Lung (tissue), 12 donors: Measurements from ENCODE around the gene PANK1. TPM values are rescaled to one million over a fixed set of nuclear protein-coding genes. Genes with fewer than 3 reads are reported as not detected.

Experiments used
- ATAC-seq: fragments of 200-7000 bp; cut with Tn5 transposase; one replicate; pipeline ENCODE4 v1.9.1; 2020; ENCODE audit warnings: moderate number of reproducible peaks; ENCODE audit not compliant: insufficient read depth, low FRiP score
- DNase-seq, 3 donors: peaks; one replicate each; pipeline ENCODE4 v3.0.0-alpha.2; 2013 to 2017
- H3K27ac ChIP-seq, 2 donors: one replicate each; pipeline ENCODE4 v1.5.1; 2013; ENCODE audit warnings: mild to moderate bottlenecking in 2 of 2, moderate library complexity in 2 of 2, control low read depth in 1 of 2, inconsistent platforms in 1 of 2, low read depth in 1 of 2, low read length in 1 of 2
- H3K27me3 ChIP-seq, 3 donors: one replicate each; pipeline ENCODE4 v1.5.1; 2013; ENCODE audit warnings: low read length in 2 of 3; ENCODE audit not compliant: control insufficient read depth in 3 of 3, insufficient read depth in 3 of 3
- H3K36me3 ChIP-seq, 4 donors: one replicate each; pipeline ENCODE4 v1.5.1; 2013; ENCODE audit warnings: low read length in 4 of 4, mild to moderate bottlenecking in 1 of 4, moderate library complexity in 1 of 4; ENCODE audit not compliant: control insufficient read depth in 4 of 4, insufficient read depth in 4 of 4
- H3K4me1 ChIP-seq, 5 donors: one replicate each; pipeline ENCODE4 v1.5.1; 2013; ENCODE audit warnings: low read length in 5 of 5, mild to moderate bottlenecking in 2 of 5, moderate library complexity in 1 of 5; ENCODE audit not compliant: control insufficient read depth in 5 of 5, insufficient read depth in 5 of 5
- H3K4me3 ChIP-seq: one replicate; pipeline ENCODE4 v1.5.1; 2013; ENCODE audit warnings: mild to moderate bottlenecking, control low read depth, moderate library complexity
- H3K9ac ChIP-seq, 2 donors: one replicate each; pipeline ENCODE4 v1.5.1; 2013; ENCODE audit warnings: low read length in 2 of 2, control low read depth in 1 of 2; ENCODE audit not compliant: insufficient read depth in 1 of 2
- H3K9me3 ChIP-seq, 4 donors: one replicate each; pipeline ENCODE4 v1.5.1; 2013; ENCODE audit warnings: low read length in 3 of 4, mild to moderate bottlenecking in 1 of 4, moderate library complexity in 1 of 4; ENCODE audit not compliant: control insufficient read depth in 4 of 4, insufficient read depth in 3 of 4
- whole genome bisulfite sequencing, 2 donors: extraction: QIAGEN DNeasy Blood & Tissue Kit; methylation state at CpG; one replicate each; pipeline ENCODE4 v1.1.7; 2013; 5-methylcytosine and 5-hydroxymethylcytosine counted together
- polyA plus RNA-seq, 2 donors: library from polyadenylated mRNA; stranded (reverse); fragments of 200-250 nt; gene quantifications; one replicate each; pipeline ENCODE4 v1.2.1, GENCODE V29; 2013
- total RNA-seq, 2 donors: library from RNA; depleted of rRNA in 1 of 2; stranded (reverse); fragments of >200 nt in 1 of 2; gene quantifications; one replicate each; pipeline ENCODE4 v1.2.1, GENCODE V29; 2014 to 2021
- TF ChIP-seq, protein P1 (sequence below): IDR thresholded peaks from 2 replicates; pipeline ENCODE4 v1.5.1; 2012; ENCODE audit warnings: mild to moderate bottlenecking; ENCODE audit errors: control extremely low read depth, extremely low read depth
- donor health status: control.
- donor health status: control.
- donor health status: Bipolar disorder and iron deficiency.
- donor health status: healthy.
- donor health status: DM: yes; HTN: yes; CAD: no.

PANK1 gene
- total and polyA plus RNA-seq, 4 donors, result 1.6 to 18.3 (median 4.4) TPM

GRCh38 chr10:89663144-89663543, 18.1 kb upstream of the PANK1 start:
- no peaks in the 10 kb centered on the region for H3K36me3 ChIP-seq
- H3K4me1 ChIP-seq, result peaks cover 0 to 6% (median 0%) of the 10 kb centered on the region in 5 donors
- WGBS, 2 donors, result 59 to 64% methylated on average over 3 of the region's 3 CpGs
- TF ChIP-seq, protein P1, sequence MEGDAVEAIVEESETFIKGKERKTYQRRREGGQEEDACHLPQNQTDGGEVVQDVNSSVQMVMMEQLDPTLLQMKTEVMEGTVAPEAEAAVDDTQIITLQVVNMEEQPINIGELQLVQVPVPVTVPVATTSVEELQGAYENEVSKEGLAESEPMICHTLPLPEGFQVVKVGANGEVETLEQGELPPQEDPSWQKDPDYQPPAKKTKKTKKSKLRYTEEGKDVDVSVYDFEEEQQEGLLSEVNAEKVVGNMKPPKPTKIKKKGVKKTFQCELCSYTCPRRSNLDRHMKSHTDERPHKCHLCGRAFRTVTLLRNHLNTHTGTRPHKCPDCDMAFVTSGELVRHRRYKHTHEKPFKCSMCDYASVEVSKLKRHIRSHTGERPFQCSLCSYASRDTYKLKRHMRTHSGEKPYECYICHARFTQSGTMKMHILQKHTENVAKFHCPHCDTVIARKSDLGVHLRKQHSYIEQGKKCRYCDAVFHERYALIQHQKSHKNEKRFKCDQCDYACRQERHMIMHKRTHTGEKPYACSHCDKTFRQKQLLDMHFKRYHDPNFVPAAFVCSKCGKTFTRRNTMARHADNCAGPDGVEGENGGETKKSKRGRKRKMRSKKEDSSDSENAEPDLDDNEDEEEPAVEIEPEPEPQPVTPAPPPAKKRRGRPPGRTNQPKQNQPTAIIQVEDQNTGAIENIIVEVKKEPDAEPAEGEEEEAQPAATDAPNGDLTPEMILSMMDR, result no peak
- H3K27ac ChIP-seq, result no peak overlapping the region
- no peaks in the 10 kb centered on the region for H3K9me3 ChIP-seq
- DNase-seq, result no peak
- no peak for ATAC-seq
- no peak overlapping the region for H3K4me3 ChIP-seq
- H3K9ac ChIP-seq, result no peak overlapping the region
- H3K27me3 ChIP-seq, result no peaks in the 10 kb centered on the region

DNA sequence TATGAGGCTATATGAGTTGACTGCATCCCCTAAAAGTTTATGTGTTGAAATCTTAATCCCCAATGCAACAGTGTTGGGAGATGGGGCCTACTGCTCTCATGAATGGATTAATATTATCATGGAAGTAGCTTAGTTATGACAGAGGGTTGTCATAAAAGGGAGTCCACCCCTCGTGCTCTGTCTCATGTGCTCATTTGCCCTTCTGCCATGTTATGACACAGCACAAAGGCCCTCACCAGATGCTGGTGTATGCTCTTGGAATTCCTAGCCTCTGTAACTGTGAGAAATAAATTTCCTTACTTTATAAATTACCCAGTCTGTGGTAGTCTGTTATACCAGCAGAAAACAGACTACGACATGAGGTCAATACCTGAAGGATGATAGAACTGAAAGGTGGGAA, 17.6 kb upstream of the PANK1 start:
- Histone ChIP-seq H3K27ac (no peak overlapping the region), H3K36me3 (no peaks in the 10 kb centered on the region), H3K4me1 (peaks cover 0 to 6% (median 0%) of the 10 kb centered on the region in 5 donors), H3K9me3 (no peaks in the 10 kb centered on the region), H3K9ac (no peak overlapping the region), H3K27me3 (no peaks in the 10 kb centered on the region), H3K4me3 (no peak overlapping the region)
- TF ChIP-seq, protein P1, result no peak
- ATAC-seq (no peak), DNase-seq (no peak)
- WGBS, 2 donors, result 95 to 98% methylated on average over 2 of the region's 2 CpGs

GRCh38 chr10:89659143-89660131, 14.4 kb upstream of the PANK1 start:
- no peak overlapping the region for H3K4me3 ChIP-seq
- peaks cover 0 to 6% (median 0%) of the 10 kb centered on the region in 5 donors for H3K4me1 ChIP-seq
- H3K27ac ChIP-seq, result no peak overlapping the region
- no peak for ATAC-seq
- 81 to 93% methylated on average over 10 of the region's 10 CpGs for WGBS, 2 donors
- H3K36me3 ChIP-seq, result no peaks in the 10 kb centered on the region
- TF ChIP-seq, protein P1, result no peak
- peak; percentile 19 to 76 (median 56) for DNase-seq
- H3K9ac ChIP-seq, result peak overlapping the region in 1 of 2 donors; percentile 20
- peaks cover 0 to 3% (median 0%) of the 10 kb centered on the region in 4 donors for H3K9me3 ChIP-seq
- no peaks in the 10 kb centered on the region for H3K27me3 ChIP-seq
